OCI-LY7 (cell line): ENCODE results near the gene OGFR. TPM values are rescaled to one million over a fixed set of nuclear protein-coding genes. Genes with fewer than 3 reads are reported as not detected.

Experiments used
- BruUV-seq: library from RNA; stranded (reverse); fragments of 400-500 nt; replicated peaks from 2 replicates; lab custom pipeline; 2021; lab: Mats Ljungman, UMichigan
- CTCF ChIA-PET: fragments of 300-600 bp; sonication (Branson Sonifier 250); formaldehyde crosslinking; loops from one replicate; lab custom pipeline; 2022; ENCODE audit warnings: antibody characterized with exemption; ENCODE audit not compliant: unreplicated experiment; lab: Charles Lee
- POLR2A ChIA-PET: fragments of 300-600 bp; sonication (Branson Sonifier 250); formaldehyde crosslinking; loops from one replicate; lab custom pipeline; 2022; ENCODE audit warnings: antibody characterized with exemption; lab: Charles Lee
- DNase-seq: peaks from one replicate; pipeline ENCODE4 v3.0.0-alpha.2; 2015; ENCODE audit warnings: low spot score
- H2AFZ ChIP-seq: fragments of 200-600 bp; sonication (generic), shearing (Covaris generic); 2 replicates; pipeline ENCODE4 v1.6.1; 2014; ENCODE audit warnings: mild to moderate bottlenecking, antibody characterized with exemption, low read length, moderate library complexity
- H3K27ac ChIP-seq: fragments of 200-600 bp; sonication (generic); 2 replicates; pipeline ENCODE4 v1.5.1; 2014; ENCODE audit warnings: mixed run types, low read depth, mild to moderate bottlenecking, moderate library complexity, low read length, inconsistent platforms; ENCODE audit not compliant: poor library complexity, severe bottlenecking
- H3K36me3 ChIP-seq: fragments of 200-600 bp; sonication (generic); 2 replicates; pipeline ENCODE4 v1.6.1; 2014; ENCODE audit warnings: mild to moderate bottlenecking, antibody characterized with exemption, low read length, moderate library complexity, mixed read lengths; ENCODE audit not compliant: insufficient read depth
- H3K4me1 ChIP-seq: fragments of 200-600 bp; sonication (generic); 2 replicates; pipeline ENCODE4 v1.5.1; 2014; ENCODE audit warnings: mild to moderate bottlenecking, low read length; ENCODE audit not compliant: insufficient read depth, poor library complexity, severe bottlenecking
- H3K4me2 ChIP-seq: fragments of 200-600 bp; sonication (generic); 2 replicates; pipeline ENCODE4 v1.6.1; 2014; ENCODE audit warnings: mild to moderate bottlenecking, low read length
- H3K4me3 ChIP-seq: fragments of 200-600 bp; sonication (generic); 2 replicates; pipeline ENCODE4 v1.5.1; 2014; ENCODE audit warnings: mild to moderate bottlenecking, low read depth, low read length; ENCODE audit not compliant: poor library complexity, severe bottlenecking
- H3K79me2 ChIP-seq: fragments of 200-600 bp; sonication (generic); 2 replicates; pipeline ENCODE4 v1.6.1; 2016; ENCODE audit warnings: low read depth, mild to moderate bottlenecking, low read length, moderate library complexity, mixed read lengths; ENCODE audit not compliant: insufficient read depth
- H3K9me2 ChIP-seq: fragments of 200-600 bp; sonication (generic); 2 replicates; pipeline ENCODE4 v1.6.1; 2016; ENCODE audit warnings: mild to moderate bottlenecking, low read length, mixed read lengths; ENCODE audit not compliant: insufficient read depth
- H3K9me3 ChIP-seq: fragments of 200-600 bp; sonication (generic); 2 replicates; pipeline ENCODE4 v1.6.1; 2014; ENCODE audit warnings: mild to moderate bottlenecking, mixed run types, low read length, mixed read lengths
- H4K20me1 ChIP-seq: fragments of 200-600 bp; sonication (generic); 2 replicates; pipeline ENCODE4 v1.6.1; 2014; ENCODE audit warnings: mild to moderate bottlenecking, antibody characterized with exemption, low read length, moderate library complexity, mixed read lengths; ENCODE audit not compliant: insufficient read depth
- CTCF ChIP-seq: fragments of 200-600 bp; sonication (generic); conservative IDR thresholded peaks from 2 replicates; pipeline ENCODE4 v1.5.1; 2014; ENCODE audit warnings: mild to moderate bottlenecking, antibody characterized with exemption, low read length, moderate library complexity, mixed read lengths
- EZH2phosphoT487 ChIP-seq: fragments of 200-600 bp; sonication (generic); IDR thresholded peaks from 2 replicates; pipeline ENCODE4 v1.6.1; 2018; ENCODE audit warnings: low read depth, borderline replicate concordance, mild to moderate bottlenecking, mixed run types, antibody characterized with exemption, low read length, moderate library complexity, mixed read lengths
- intact Hi-C: fragments of 100-400 bp; cut with micrococcal nuclease; formaldehyde crosslinking; loops from one replicate; pipeline ENCODE4 v1.10.0; 2022; ENCODE audit not compliant: unreplicated experiment
- total RNA-seq, 2 experiments: library from RNA; depleted of rRNA in 1 of 2; stranded (reverse); fragments of >200 nt in 1 of 2; shearing (Covaris generic) in 1 of 2; gene quantifications; 2 replicates each; pipeline ENCODE4 v1.2.3, GENCODE V29; 2014 to 2022

Gene OGFR
- total RNA-seq, 2 experiments from 2014 or later = 64.8 to 69.9 TPM

GRCh38 chr20:62816031-62816883, 11.6 kb downstream of the OGFR start:
- H2AFZ ChIP-seq = no peak overlapping the region

DNA sequence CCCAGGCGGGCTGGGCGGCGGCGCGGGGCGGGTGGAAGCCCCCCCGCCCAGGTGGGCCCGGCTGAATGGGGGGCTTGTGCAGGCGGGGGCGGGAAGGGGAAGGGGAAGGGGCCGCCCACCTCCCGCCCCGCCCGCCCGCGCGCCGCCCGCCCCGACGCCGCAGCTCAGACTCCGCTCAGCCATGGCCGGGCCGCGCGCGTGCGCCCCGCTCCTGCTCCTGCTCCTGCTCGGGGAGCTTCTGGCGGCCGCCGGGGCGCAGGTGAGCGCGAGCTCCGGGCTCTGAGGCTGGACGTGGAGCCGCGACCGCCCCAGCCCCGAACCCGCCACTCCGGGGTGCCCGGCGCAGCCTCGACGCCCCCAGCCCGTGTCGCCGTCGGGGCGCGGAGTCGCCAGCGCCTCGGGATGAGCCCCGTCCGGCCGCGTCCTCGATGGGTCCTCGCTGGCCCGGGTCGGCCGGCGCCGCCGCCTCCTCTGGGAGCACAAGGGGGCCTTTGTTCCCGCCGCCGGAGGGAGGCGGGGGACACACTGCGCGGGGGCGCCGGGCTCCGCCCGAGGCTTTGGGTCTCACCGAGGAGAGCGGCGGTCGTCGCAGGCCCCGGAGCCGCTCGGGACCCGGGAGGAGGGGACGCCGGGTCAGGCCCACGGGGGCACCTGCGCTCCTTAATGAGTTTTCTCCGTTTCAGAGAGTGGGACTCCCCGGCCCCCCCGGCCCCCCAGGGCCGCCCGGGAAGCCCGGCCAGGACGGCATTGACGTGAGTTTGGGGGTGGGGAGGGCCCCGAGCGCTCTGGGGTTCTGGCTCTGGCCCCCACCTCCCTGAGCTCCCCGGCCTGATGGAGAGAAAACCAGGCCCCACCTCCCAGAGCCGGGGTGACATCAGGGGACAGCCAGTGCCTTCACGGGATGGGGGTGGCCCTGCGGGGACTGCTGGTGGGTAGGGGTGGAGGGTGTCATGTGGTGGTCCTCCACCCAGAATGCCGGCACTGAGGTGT, 12.5 kb downstream of the OGFR start, which contains the start of gene COL9A3:
TSS of gene COL9A3 (plus strand) at position 167 of the 990 bp plus-strand sequence. CDS start at position 182, 15 bp downstream.
- ChIA-PET POLR2A (interaction anchor here (0.5 kb wide), 1 partner anchor 136 kb away, joined by 5 read pairs; no protein-coding TSS in a partner anchor), CTCF (no interaction called here)
- H2AFZ ChIP-seq = no peak within 1 kb of the TSS
- no TSS peak for BruUV-seq
- H3K4me1 ChIP-seq = no peaks in the 10 kb centered on the region
- TF ChIP-seq EZH2phosphoT487 = no peak
- DNase-seq = no peak
- H3K36me3 ChIP-seq = peaks cover 17% of the 10 kb centered on the region
- no peaks in the 10 kb centered on the region for H3K9me2 ChIP-seq
- H3K9me3 ChIP-seq = no peaks in the 10 kb centered on the region
- H3K79me2 ChIP-seq = no peaks in the 10 kb centered on the region
- no peak within 1 kb of the TSS for H3K27ac ChIP-seq
- H3K4me3 ChIP-seq = no peak within 1 kb of the TSS
- H4K20me1 ChIP-seq = no peaks in the 10 kb centered on the region
- intact Hi-C loops = no loop called here
- H3K4me2 ChIP-seq = no peak within 1 kb of the TSS

More at GRCh38 chr20:62816031-62816883, 11.6 kb downstream of the OGFR start:
- POLR2A ChIA-PET = no interaction called here
- no peak overlapping the region for H3K27ac ChIP-seq
- TF ChIP-seq EZH2phosphoT487 = no peak
- H3K79me2 ChIP-seq = no peaks in the 10 kb centered on the region
- H3K4me1 ChIP-seq = no peaks in the 10 kb centered on the region
- no peaks in the 10 kb centered on the region for H3K9me2 ChIP-seq
- CTCF ChIA-PET = no interaction called here
- H4K20me1 ChIP-seq = no peaks in the 10 kb centered on the region
- no peak overlapping the region for H3K4me3 ChIP-seq
- H3K36me3 ChIP-seq = peaks cover 23% of the 10 kb centered on the region
- no peak for DNase-seq
- intact Hi-C loops = no loop called here
- no peaks in the 10 kb centered on the region for H3K9me3 ChIP-seq
- H3K4me2 ChIP-seq = no peak overlapping the region
- BruUV-seq = no TSS peak

GRCh38 chr20:62817975-62818591, 13.4 kb downstream of the OGFR start:
- no peak overlapping the region for H2AFZ ChIP-seq
- BruUV-seq = no TSS peak
- CTCF ChIA-PET = no interaction called here

More at GRCh38 chr20:62817975-62818591, 13.4 kb downstream of the OGFR start:
- H3K27ac ChIP-seq = no peak overlapping the region
- no peaks in the 10 kb centered on the region for H3K9me3 ChIP-seq
- no peak overlapping the region for H3K4me3 ChIP-seq
- POLR2A ChIA-PET = interaction anchor here (0.5 kb wide), 1 partner anchor 136 kb away, joined by 5 read pairs; no protein-coding TSS in a partner anchor
- no peaks in the 10 kb centered on the region for H3K4me1 ChIP-seq
- H3K4me2 ChIP-seq = no peak overlapping the region
- intact Hi-C loops = no loop called here
- DNase-seq = no peak
- H3K79me2 ChIP-seq = no peaks in the 10 kb centered on the region
- H3K36me3 ChIP-seq = peaks cover 8% of the 10 kb centered on the region; the same call in 1 of the 2 replicates
- no peaks in the 10 kb centered on the region for H4K20me1 ChIP-seq
- TF ChIP-seq CTCF (no peak), EZH2phosphoT487 (no peak)
- no peaks in the 10 kb centered on the region for H3K9me2 ChIP-seq
